ENCODE measurements around the gene GAS7.
"Not testable (repeated sequence)": the region's sequence is repeated elsewhere in the genome, so short reads cannot be mapped to it uniquely, and the experiment has no call there.

GAS7 gene

GRCh38 chr17:10067446-10068143, 130.8 kb downstream of the GAS7 start:
- no peak for DNase-seq

- DNase-seq: no peak
Observed at GRCh38 chr17:10064536-10064935, 133.9 kb downstream of the GAS7 start.

- DNase-seq: peak; percentile 27
Observed at GRCh38 chr17:10063730-10064241, 134.6 kb downstream of the GAS7 start.

GRCh38 chr17:10062691-10063385, 135.6 kb downstream of the GAS7 start:
- DNase-seq: no peak

- no peak for DNase-seq
Observed at GRCh38 chr17:10061111-10061845, 137.1 kb downstream of the GAS7 start.

GRCh38 chr17:10060526-10060925, 137.9 kb downstream of the GAS7 start:
- no peak for DNase-seq

GRCh38 chr17:10059684-10060211, 138.7 kb downstream of the GAS7 start:
- peak; percentile 28 for DNase-seq

- DNase-seq: no peak
Observed at GRCh38 chr17:10058921-10059683, 139.3 kb downstream of the GAS7 start.

- DNase-seq: not testable (repeated sequence)
Observed at GRCh38 chr17:10057466-10057865, 140.9 kb downstream of the GAS7 start.

GRCh38 chr17:10055262-10055975, 143.0 kb downstream of the GAS7 start:
- no peak for DNase-seq

GRCh38 chr17:10053782-10054540, 144.4 kb downstream of the GAS7 start:
- no peak for DNase-seq

GRCh38 chr17:10052106-10052813, 146.1 kb downstream of the GAS7 start:
- DNase-seq: no peak

- no peak for DNase-seq
Observed at GRCh38 chr17:10051112-10051511, 147.3 kb downstream of the GAS7 start.

GRCh38 chr17:10050597-10051101, 147.8 kb downstream of the GAS7 start:
- DNase-seq: no peak

- no peak for DNase-seq
Observed at GRCh38 chr17:10048629-10049350, 149.6 kb downstream of the GAS7 start.

- DNase-seq: no peak
Observed at GRCh38 chr17:10046786-10047785, 151.3 kb downstream of the GAS7 start.

GRCh38 chr17:10045871-10046658, 152.3 kb downstream of the GAS7 start:
- DNase-seq: no peak
